ENCODE results near the gene SLC26A2. TPM values are rescaled to one million over a fixed set of nuclear protein-coding genes. Genes with fewer than 3 reads are reported as not detected.
A peak's percentile ranks its signal among the peaks of the same experiment; 100 is the strongest.
"Not testable (repeated sequence)": the region's sequence is repeated elsewhere in the genome, so short reads cannot be mapped to it uniquely, and the experiment has no call there.

SLC26A2 gene
- polyA plus RNA-seq, 1 experiment, result 9.7 TPM

- CTCF ChIA-PET, result no interaction called here
Measured at GRCh38 chr5:150026682-150027172, 66.2 kb downstream of the SLC26A2 start.

DNA sequence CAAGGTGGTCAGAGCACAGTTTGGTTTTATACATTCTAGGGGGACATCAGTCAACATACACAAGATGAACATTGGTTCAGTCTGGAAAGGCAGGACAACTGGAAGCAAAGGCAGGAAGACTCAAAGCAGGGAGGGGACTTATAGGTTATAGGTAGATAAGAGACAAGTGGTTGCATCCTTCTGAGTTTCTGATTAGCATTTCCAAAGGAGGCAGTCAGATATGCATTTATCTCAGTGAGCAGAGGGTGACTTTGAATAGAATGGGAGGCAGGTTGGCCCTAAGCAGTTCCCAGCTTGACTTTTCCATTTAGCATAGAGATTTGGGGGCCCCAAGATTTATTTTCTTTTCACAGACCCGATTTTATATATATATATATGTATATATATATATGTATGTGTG is 67.5 kb downstream of the SLC26A2 start:
- POLR2A ChIA-PET; H3K27me3 ChIP-seq (ENCODE audit: control insufficient read depth, insufficient read depth, low read length); H3K4me3 ChIP-seq (ENCODE audit: low read depth, low read length); H3K9me3 ChIP-seq (ENCODE audit: control insufficient read depth, insufficient read depth, low read length); DNase-seq (ENCODE audit: low read depth, low spot score); H3K27ac ChIP-seq (ENCODE audit: low read depth, low read length): not testable (repeated sequence)
- CTCF ChIA-PET, result interaction anchor here (1.1 kb wide), 1 partner anchor 102 kb away, joined by 4 read pairs; no protein-coding TSS in a partner anchor

More at GRCh38 chr5:150026682-150027172, 66.2 kb downstream of the SLC26A2 start:
- Histone ChIP-seq H3K9me3 (ENCODE audit: control insufficient read depth, insufficient read depth, low read length) (no peaks in the 10 kb centered on the region), H3K4me3 (ENCODE audit: low read depth, low read length) (no peak overlapping the region), H3K27ac (ENCODE audit: low read depth, low read length) (no peak overlapping the region), H3K27me3 (ENCODE audit: control insufficient read depth, insufficient read depth, low read length) (no peaks in the 10 kb centered on the region)
- POLR2A ChIA-PET, result no interaction called here
- DNase-seq (ENCODE audit: low read depth, low spot score), result no peak
- TF ChIP-seq, protein P1, sequence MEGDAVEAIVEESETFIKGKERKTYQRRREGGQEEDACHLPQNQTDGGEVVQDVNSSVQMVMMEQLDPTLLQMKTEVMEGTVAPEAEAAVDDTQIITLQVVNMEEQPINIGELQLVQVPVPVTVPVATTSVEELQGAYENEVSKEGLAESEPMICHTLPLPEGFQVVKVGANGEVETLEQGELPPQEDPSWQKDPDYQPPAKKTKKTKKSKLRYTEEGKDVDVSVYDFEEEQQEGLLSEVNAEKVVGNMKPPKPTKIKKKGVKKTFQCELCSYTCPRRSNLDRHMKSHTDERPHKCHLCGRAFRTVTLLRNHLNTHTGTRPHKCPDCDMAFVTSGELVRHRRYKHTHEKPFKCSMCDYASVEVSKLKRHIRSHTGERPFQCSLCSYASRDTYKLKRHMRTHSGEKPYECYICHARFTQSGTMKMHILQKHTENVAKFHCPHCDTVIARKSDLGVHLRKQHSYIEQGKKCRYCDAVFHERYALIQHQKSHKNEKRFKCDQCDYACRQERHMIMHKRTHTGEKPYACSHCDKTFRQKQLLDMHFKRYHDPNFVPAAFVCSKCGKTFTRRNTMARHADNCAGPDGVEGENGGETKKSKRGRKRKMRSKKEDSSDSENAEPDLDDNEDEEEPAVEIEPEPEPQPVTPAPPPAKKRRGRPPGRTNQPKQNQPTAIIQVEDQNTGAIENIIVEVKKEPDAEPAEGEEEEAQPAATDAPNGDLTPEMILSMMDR (IDR thresholded peaks at IDR 0.05; ENCODE audit: low read depth, low read length), result no peak

DNA sequence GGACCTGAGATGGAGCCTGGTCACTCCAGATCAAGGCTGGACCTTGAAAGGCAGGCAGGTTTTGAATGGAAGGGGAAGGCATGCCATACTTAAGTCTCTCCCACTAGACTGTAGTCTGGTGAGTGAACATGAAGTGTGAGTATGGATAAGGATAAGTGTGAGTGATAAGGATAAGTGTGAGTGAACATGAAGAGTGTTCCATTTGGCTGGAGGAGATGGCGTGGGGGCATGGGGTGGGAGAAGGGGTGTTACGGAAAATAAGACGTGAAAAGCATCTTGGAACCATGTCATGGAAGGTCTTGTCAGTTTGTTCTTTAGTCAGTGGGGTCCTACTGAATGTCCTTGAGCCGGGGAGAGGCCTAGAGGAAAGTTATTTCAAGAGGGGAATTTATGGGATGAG is 72.8 kb downstream of the SLC26A2 start:
- TF ChIP-seq, protein P1 (IDR thresholded peaks at IDR 0.05; ENCODE audit: low read depth, low read length), result no peak
- ChIA-PET CTCF (interaction anchor here (1.0 kb wide), 1 partner anchor 15 kb away, joined by 3 read pairs; no protein-coding TSS in a partner anchor), POLR2A (no interaction called here)
- Histone ChIP-seq H3K4me3 (ENCODE audit: low read depth, low read length) (no peak overlapping the region), H3K27me3 (ENCODE audit: control insufficient read depth, insufficient read depth, low read length) (no peaks in the 10 kb centered on the region), H3K27ac (ENCODE audit: low read depth, low read length) (no peak overlapping the region), H3K9me3 (ENCODE audit: control insufficient read depth, insufficient read depth, low read length) (no peaks in the 10 kb centered on the region)
- DNase-seq (ENCODE audit: low read depth, low spot score), result no peak

- no peak overlapping the region for H3K4me3 ChIP-seq (ENCODE audit: low read depth, low read length)
- peak; percentile 80 for DNase-seq (ENCODE audit: low read depth, low spot score)
- H3K27me3 ChIP-seq (ENCODE audit: control insufficient read depth, insufficient read depth, low read length), result no peaks in the 10 kb centered on the region
- CTCF ChIA-PET, result interaction anchor here (1.0 to 1.3 kb wide), 2 partner anchors 30 to 200 kb away, joined by 3 to 4 read pairs; no protein-coding TSS in a partner anchor
- peak overlapping the region; percentile 0 for H3K27ac ChIP-seq (ENCODE audit: low read depth, low read length)
- TF ChIP-seq, protein P1 (IDR thresholded peaks at IDR 0.05; ENCODE audit: low read depth, low read length), result no peak
- H3K9me3 ChIP-seq (ENCODE audit: control insufficient read depth, insufficient read depth, low read length), result no peaks in the 10 kb centered on the region
- POLR2A ChIA-PET, result interaction anchor here (0.9 kb wide), 1 partner anchor 17 kb away, joined by 5 read pairs; no protein-coding TSS in a partner anchor
Measured at GRCh38 chr5:150034662-150035061, 74.1 kb downstream of the SLC26A2 start.

DNA sequence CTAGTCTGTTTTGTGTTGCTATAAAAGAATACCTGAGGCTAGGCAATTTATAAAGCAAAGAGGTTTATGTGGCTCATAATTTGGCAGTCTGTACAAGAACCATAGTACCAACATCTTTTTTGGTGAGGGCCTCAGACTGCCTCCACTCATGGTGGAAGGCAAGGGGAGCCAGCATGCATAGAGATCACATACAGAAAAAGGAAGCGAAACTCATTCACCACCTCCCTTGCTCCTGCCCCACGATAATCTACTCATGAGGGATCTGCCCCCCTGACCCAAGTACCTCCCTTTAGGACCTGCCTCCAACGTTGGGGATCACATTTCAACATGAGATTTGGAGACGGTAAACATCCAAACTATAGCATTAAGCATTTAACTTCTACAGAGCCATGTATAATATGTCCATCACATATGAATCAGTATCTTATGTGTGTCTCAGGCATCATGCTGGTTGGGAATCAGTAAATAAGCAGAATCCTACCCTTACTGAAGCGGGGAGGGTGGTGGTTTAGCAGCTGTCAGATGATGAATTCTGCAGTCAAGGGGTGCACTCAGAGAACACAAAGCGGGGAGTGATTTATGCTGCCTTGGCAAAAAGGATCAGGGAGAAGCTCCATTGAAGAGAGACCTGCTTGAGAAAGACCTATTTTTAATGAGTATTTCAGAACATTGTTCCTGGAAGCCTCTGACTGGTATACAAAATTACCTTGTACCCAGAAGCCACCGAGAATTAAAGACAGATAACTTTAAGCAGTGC is 74.8 kb downstream of the SLC26A2 start:
- Histone ChIP-seq H3K27me3 (ENCODE audit: control insufficient read depth, insufficient read depth, low read length) (no peaks in the 10 kb centered on the region), H3K27ac (ENCODE audit: low read depth, low read length) (peak overlapping the region; percentile 25), H3K4me3 (ENCODE audit: low read depth, low read length) (no peak overlapping the region), H3K9me3 (ENCODE audit: control insufficient read depth, insufficient read depth, low read length) (no peaks in the 10 kb centered on the region)
- ChIA-PET POLR2A (interaction anchor here (0.9 kb wide), 1 partner anchor 18 kb away, joined by 5 read pairs; no protein-coding TSS in a partner anchor), CTCF (interaction anchor here (1.3 kb wide), 1 partner anchor 201 kb away, joined by 4 read pairs; no protein-coding TSS in a partner anchor)
- TF ChIP-seq, protein P1 (IDR thresholded peaks at IDR 0.05; ENCODE audit: low read depth, low read length), result no peak
- no peak for DNase-seq (ENCODE audit: low read depth, low spot score)
